ENCODE results near the gene TLN1.

GRCh38 chr9:35757892-35758275, 25.9 kb upstream of the TLN1 start:
- TF ChIP-seq, protein P1, sequence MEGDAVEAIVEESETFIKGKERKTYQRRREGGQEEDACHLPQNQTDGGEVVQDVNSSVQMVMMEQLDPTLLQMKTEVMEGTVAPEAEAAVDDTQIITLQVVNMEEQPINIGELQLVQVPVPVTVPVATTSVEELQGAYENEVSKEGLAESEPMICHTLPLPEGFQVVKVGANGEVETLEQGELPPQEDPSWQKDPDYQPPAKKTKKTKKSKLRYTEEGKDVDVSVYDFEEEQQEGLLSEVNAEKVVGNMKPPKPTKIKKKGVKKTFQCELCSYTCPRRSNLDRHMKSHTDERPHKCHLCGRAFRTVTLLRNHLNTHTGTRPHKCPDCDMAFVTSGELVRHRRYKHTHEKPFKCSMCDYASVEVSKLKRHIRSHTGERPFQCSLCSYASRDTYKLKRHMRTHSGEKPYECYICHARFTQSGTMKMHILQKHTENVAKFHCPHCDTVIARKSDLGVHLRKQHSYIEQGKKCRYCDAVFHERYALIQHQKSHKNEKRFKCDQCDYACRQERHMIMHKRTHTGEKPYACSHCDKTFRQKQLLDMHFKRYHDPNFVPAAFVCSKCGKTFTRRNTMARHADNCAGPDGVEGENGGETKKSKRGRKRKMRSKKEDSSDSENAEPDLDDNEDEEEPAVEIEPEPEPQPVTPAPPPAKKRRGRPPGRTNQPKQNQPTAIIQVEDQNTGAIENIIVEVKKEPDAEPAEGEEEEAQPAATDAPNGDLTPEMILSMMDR (IDR thresholded peaks at IDR 0.05): no peak
- no peak for TF ChIP-seq POLR2A (IDR thresholded peaks at IDR 0.05)
- TF ChIP-seq EP300 (IDR thresholded peaks at IDR 0.05): no peak

Measured in gastroesophageal sphincter (tissue), 3 donors.